OCI-LY1 (cell line): ENCODE data around the gene TMCC1.

Experiments
- EZH2 ChIP-seq: fragments of 200-600 bp; sonication (generic), shearing (Covaris generic); IDR thresholded peaks from 2 replicates; pipeline ENCODE4 v1.8.0; 2017; ENCODE audit warnings: borderline replicate concordance, mixed run types, mild to moderate bottlenecking, antibody characterized with exemption, low read length, moderate library complexity, mixed read lengths
- TF ChIP-seq, protein P1 (sequence below): fragments of 200-600 bp; sonication (generic), shearing (Covaris generic); IDR thresholded peaks from 2 replicates; pipeline ENCODE4 v1.5.1; 2017; ENCODE audit warnings: mild to moderate bottlenecking, antibody characterized with exemption, low read length, moderate library complexity, mixed read lengths

- TF ChIP-seq, protein P1, sequence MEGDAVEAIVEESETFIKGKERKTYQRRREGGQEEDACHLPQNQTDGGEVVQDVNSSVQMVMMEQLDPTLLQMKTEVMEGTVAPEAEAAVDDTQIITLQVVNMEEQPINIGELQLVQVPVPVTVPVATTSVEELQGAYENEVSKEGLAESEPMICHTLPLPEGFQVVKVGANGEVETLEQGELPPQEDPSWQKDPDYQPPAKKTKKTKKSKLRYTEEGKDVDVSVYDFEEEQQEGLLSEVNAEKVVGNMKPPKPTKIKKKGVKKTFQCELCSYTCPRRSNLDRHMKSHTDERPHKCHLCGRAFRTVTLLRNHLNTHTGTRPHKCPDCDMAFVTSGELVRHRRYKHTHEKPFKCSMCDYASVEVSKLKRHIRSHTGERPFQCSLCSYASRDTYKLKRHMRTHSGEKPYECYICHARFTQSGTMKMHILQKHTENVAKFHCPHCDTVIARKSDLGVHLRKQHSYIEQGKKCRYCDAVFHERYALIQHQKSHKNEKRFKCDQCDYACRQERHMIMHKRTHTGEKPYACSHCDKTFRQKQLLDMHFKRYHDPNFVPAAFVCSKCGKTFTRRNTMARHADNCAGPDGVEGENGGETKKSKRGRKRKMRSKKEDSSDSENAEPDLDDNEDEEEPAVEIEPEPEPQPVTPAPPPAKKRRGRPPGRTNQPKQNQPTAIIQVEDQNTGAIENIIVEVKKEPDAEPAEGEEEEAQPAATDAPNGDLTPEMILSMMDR, result no peak
- TF ChIP-seq EZH2, result no peak
These were observed 265.4 kb downstream of the TMCC1 start for GRCh38 chr3:129628169-129628522.
